Gastroesophageal sphincter (tissue), 4 donors: ENCODE results near the gene MYADML2. TPM values are rescaled to one million over a fixed set of nuclear protein-coding genes. Genes with fewer than 3 reads are reported as not detected.

ENCODE experiments used
- ATAC-seq: fragments of 150-250 bp; one replicate; pipeline ENCODE4 v1.9.1; 2016; ENCODE audit warnings: mild to moderate bottlenecking, moderate library complexity
- H3K27ac ChIP-seq, 4 donors: fragments of 200-600 bp; sonication (generic) in 3 of 4; 1 replicate in 3 of 4; 2 replicates in 1 of 4; pipeline ENCODE4 v1.5.1; 2016 to 2019
- H3K27me3 ChIP-seq: fragments of 200-600 bp; sonication (generic); one replicate; pipeline ENCODE4 v1.5.1; 2019
- H3K36me3 ChIP-seq, 2 donors: fragments of 200-600 bp; sonication (generic); one replicate each; pipeline ENCODE4 v1.5.1; 2019; ENCODE audit warnings: control low read depth in 1 of 2
- H3K4me1 ChIP-seq, 3 donors: fragments of 200-600 bp; sonication (generic); 1 replicate in 2 of 3; 2 replicates in 1 of 3; pipeline ENCODE4 v1.5.1; 2016 to 2019; ENCODE audit warnings: control low read depth in 2 of 3
- H3K4me3 ChIP-seq, 2 donors: fragments of 200-600 bp; sonication (generic); one replicate each; pipeline ENCODE4 v1.5.1; 2019; ENCODE audit warnings: mild to moderate bottlenecking in 1 of 2, moderate library complexity in 1 of 2
- H3K9me3 ChIP-seq, 3 donors: fragments of 200-600 bp; sonication (generic); one replicate each; pipeline ENCODE4 v1.5.1; 2017 to 2019; ENCODE audit warnings: control low read depth in 2 of 3
- EP300 ChIP-seq: sonication (generic); formaldehyde crosslinking; IDR thresholded peaks from one replicate; pipeline ENCODE4 v1.6.1; 2017; ENCODE audit warnings: antibody characterized with exemption, mild to moderate bottlenecking
- POLR2A ChIP-seq, 2 donors: fragments of 450-650 bp; IDR thresholded peaks; one replicate each; pipeline ENCODE4 v1.6.1; 2017; ENCODE audit warnings: antibody characterized with exemption in 2 of 2, mild to moderate bottlenecking in 2 of 2, moderate library complexity in 1 of 2
- POLR2AphosphoS5 ChIP-seq: sonication (generic); formaldehyde crosslinking; IDR thresholded peaks from one replicate; pipeline ENCODE4 v1.6.1; 2017; ENCODE audit warnings: antibody characterized with exemption
- WGBS, 2 donors: methylation state at CpG; one replicate each; pipeline ENCODE4 v1.1.5; 2018; ENCODE audit warnings: low coverage in 1 of 2; 5-methylcytosine and 5-hydroxymethylcytosine counted together
- total RNA-seq, 4 donors: library from RNA; depleted of rRNA; stranded (reverse); fragments of >200 nt; gene quantifications; one replicate each; pipeline ENCODE4 v1.1.0, GENCODE V29; 2016
- TF ChIP-seq, protein P1 (sequence below), 4 experiments: fragments of 200-600 bp in 2 of 4; fragments of 450-650 bp in 2 of 4; sonication (generic) in 1 of 4; IDR thresholded peaks; one replicate each; pipeline ENCODE4 v1.5.1; 2017 to 2019; ENCODE audit warnings: antibody characterized with exemption in 4 of 4, mild to moderate bottlenecking in 2 of 4, moderate library complexity in 2 of 4

Gene MYADML2
- total RNA-seq, 4 donors from 2014 or later = not detected

GRCh38 chr17:81916234-81917001, 30.6 kb downstream of the MYADML2 start:
- 73 to 83% methylated on average over 12 to 13 of the region's 21 CpGs for WGBS, 2 donors
- TF ChIP-seq EP300 (no peak), POLR2A (IDR thresholded peaks at IDR 0.05) (no peak), POLR2AphosphoS5 (no peak)
- TF ChIP-seq, protein P1, sequence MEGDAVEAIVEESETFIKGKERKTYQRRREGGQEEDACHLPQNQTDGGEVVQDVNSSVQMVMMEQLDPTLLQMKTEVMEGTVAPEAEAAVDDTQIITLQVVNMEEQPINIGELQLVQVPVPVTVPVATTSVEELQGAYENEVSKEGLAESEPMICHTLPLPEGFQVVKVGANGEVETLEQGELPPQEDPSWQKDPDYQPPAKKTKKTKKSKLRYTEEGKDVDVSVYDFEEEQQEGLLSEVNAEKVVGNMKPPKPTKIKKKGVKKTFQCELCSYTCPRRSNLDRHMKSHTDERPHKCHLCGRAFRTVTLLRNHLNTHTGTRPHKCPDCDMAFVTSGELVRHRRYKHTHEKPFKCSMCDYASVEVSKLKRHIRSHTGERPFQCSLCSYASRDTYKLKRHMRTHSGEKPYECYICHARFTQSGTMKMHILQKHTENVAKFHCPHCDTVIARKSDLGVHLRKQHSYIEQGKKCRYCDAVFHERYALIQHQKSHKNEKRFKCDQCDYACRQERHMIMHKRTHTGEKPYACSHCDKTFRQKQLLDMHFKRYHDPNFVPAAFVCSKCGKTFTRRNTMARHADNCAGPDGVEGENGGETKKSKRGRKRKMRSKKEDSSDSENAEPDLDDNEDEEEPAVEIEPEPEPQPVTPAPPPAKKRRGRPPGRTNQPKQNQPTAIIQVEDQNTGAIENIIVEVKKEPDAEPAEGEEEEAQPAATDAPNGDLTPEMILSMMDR (IDR thresholded peaks at IDR 0.05) = no peak
- Histone ChIP-seq H3K4me3 (peak overlapping the region in 1 of 2 donors; percentile 98), H3K27me3 (no peaks in the 10 kb centered on the region), H3K27ac (no peak overlapping the region), H3K9me3 (no peaks in the 10 kb centered on the region), H3K4me1 (peaks cover 6 to 64% (median 15%) of the 10 kb centered on the region in 3 donors), H3K36me3 (peaks cover 0 to 68% of the 10 kb centered on the region in 2 donors)
- ATAC-seq = no peak

DNA sequence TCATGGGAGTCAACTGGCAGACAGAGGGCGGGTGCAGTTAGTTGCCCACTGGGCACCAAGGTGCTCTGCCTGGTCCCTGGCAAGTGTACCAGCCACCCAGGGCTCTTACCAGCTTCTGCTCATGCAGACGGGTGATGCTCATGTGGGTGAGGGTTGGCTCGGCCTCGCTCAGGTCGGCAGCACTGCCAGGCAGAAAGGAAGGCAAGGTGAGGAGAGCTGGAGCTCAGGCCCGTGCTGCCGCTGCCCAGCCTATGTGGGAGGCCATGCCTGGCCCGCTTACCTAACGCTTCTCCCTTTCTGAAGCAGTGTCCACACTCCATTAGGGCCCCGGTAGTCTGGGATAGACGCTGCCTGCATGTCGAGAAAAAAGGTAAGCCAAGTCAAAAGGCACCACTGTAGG, 31.7 kb downstream of the MYADML2 start:
- ATAC-seq = no peak
- no peaks in the 10 kb centered on the region for H3K9me3 ChIP-seq
- H3K36me3 ChIP-seq = peaks cover 0 to 59% of the 10 kb centered on the region in 2 donors
- no peak overlapping the region for H3K4me3 ChIP-seq
- 81 to 86% methylated on average over 3 of the region's 12 CpGs for WGBS, 2 donors
- H3K27me3 ChIP-seq = no peaks in the 10 kb centered on the region
- H3K4me1 ChIP-seq = peaks cover 6 to 59% (median 18%) of the 10 kb centered on the region in 3 donors
- no peak overlapping the region for H3K27ac ChIP-seq
- TF ChIP-seq POLR2A (IDR thresholded peaks at IDR 0.05) = no peak
- no peak for TF ChIP-seq POLR2AphosphoS5
- TF ChIP-seq EP300 = no peak
- TF ChIP-seq, protein P1 (IDR thresholded peaks at IDR 0.05) = no peak

DNA sequence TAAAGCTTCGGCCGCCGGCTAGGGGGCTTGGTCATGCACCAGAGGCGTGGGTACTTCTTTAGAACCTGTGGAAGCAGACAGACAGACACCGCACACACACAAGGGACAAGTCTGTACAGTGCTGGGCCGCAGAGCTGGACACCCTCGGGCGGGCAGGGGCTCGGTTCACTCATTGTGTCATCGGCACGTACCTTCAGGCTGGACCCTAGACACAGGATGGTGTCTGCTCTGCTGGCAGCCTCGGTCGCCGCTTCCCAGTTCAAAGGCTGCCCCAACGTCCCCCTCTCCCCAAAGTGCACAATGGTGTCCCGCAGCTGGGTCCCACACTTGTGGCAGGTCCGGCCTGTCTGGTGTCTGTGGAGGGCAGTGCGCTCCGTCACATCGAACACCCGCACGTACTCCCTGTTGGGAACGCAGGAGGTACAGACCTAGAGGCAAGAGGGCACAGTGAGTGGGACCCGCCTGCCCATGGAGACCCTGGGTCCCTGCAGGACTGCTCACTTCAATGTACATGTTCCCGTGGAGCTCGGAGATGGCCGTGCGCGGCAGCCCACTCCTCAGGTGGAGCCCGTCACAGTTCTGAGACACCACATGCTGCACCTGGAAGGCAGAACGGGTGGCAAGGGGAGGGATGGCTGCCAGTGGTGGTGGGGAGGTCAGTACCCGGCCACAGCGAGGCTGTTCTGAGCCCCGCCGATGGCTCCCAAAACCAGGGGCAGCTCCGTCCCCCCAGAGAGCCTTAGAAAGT, 32.8 kb downstream of the MYADML2 start:
- Histone ChIP-seq H3K4me3 (no peak overlapping the region), H3K27ac (no peak overlapping the region), H3K27me3 (no peaks in the 10 kb centered on the region), H3K4me1 (peaks cover 6 to 55% (median 21%) of the 10 kb centered on the region in 3 donors), H3K36me3 (peaks cover 0 to 50% of the 10 kb centered on the region in 2 donors), H3K9me3 (no peaks in the 10 kb centered on the region)
- ATAC-seq = no peak
- TF ChIP-seq EP300 (no peak), POLR2A (IDR thresholded peaks at IDR 0.05) (no peak), POLR2AphosphoS5 (no peak)
- TF ChIP-seq, protein P1 (IDR thresholded peaks at IDR 0.05) = no peak
- 85% methylated on average over 9 of the region's 36 CpGs; no CpG with 5 or more reads in 1 of the 2 donors for WGBS, 2 donors

- no peaks in the 10 kb centered on the region for H3K27me3 ChIP-seq
- peaks cover 6 to 48% (median 20%) of the 10 kb centered on the region in 3 donors for H3K4me1 ChIP-seq
- ATAC-seq = no peak
- H3K36me3 ChIP-seq = peaks cover 0 to 51% of the 10 kb centered on the region in 2 donors
- no peaks in the 10 kb centered on the region for H3K9me3 ChIP-seq
- no peak overlapping the region for H3K4me3 ChIP-seq
- TF ChIP-seq EP300 (no peak), POLR2A (IDR thresholded peaks at IDR 0.05) (no peak), POLR2AphosphoS5 (no peak)
- TF ChIP-seq, protein P1 (IDR thresholded peaks at IDR 0.05) = no peak
- 94 to 100% methylated on average over 2 to 3 of the region's 31 CpGs for WGBS, 2 donors
- H3K27ac ChIP-seq = no peak overlapping the region
These were observed 33.5 kb downstream of the MYADML2 start for GRCh38 chr17:81913394-81914102.
